ENCODE measurements around the gene CRYBG3.
A peak's percentile ranks its signal among the peaks of the same experiment; 100 is the strongest.

Gene CRYBG3
- 22.2 to 73.2 (median 25.5) reads per million in 9 experiments for total RNA-seq

GRCh38 chr3:97821774-97822358, at the start of gene CRYBG3:
Gene CRYBG3, plus strand, starts transcription at chr3:97822011. Its CDS starts 196 bp downstream, at chr3:97822207.
- ATAC-seq (replicated peaks), result peak; percentile 94
- H3K27ac Mint-ChIP-seq, result peak within 1 kb of the TSS; percentile 70 to 81
- H3K9me3 Mint-ChIP-seq, result no peaks in the 10 kb centered on the region

DNA sequence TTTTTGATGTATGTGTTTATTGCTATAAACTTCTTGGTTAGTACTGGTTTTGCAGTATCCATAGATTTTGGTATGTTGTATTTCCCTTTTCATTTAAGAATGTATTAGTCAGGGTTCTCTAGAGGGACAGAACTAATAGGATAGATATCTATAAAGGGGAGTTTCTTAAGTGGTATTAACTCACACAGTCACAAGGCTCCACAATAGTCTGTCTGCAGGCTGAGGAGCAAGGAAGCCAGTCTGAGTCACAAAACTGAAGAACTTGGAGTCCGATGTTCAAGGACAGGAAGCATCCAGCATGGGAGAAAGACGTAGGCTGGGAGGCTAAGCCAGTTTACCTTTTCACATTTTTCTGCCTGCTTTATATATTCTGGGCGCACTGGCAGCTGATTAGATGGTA, 48.9 kb upstream of the CRYBG3 start:
- no peaks in the 10 kb centered on the region for H3K36me3 Mint-ChIP-seq (ENCODE audit: insufficient read depth)
- H3K27me3 Mint-ChIP-seq, result no peaks in the 10 kb centered on the region
- DNase-seq (no peak), ATAC-seq (replicated peaks) (no peak)
- no peaks in the 10 kb centered on the region for H3K9me3 Mint-ChIP-seq
- H3K4me1 Mint-ChIP-seq (ENCODE audit: low read depth in 2 of 2), result peaks cover 4 to 7% of the 10 kb centered on the region in 2 donors
- H3K4me3 Mint-ChIP-seq, result no peak overlapping the region
- H3K27ac Mint-ChIP-seq, result no peak overlapping the region

More at GRCh38 chr3:97821774-97822358, at the start of gene CRYBG3:
- Mint-ChIP-seq H3K36me3 (ENCODE audit: insufficient read depth) (peaks cover 6% of the 10 kb centered on the region), H3K27me3 (peaks cover 7 to 32% of the 10 kb centered on the region in 2 donors), H3K4me3 (peak within 1 kb of the TSS; percentile 90 to 94), H3K4me1 (ENCODE audit: low read depth in 2 of 2) (peaks cover 22 to 23% of the 10 kb centered on the region in 2 donors)
- peak; percentile 79 to 86 (median 81) for DNase-seq

GRCh38 chr3:97778152-97778551, 43.7 kb upstream of the CRYBG3 start:
- Mint-ChIP-seq H3K27me3 (no peaks in the 10 kb centered on the region), H3K4me3 (no peak overlapping the region), H3K36me3 (ENCODE audit: insufficient read depth) (no peaks in the 10 kb centered on the region), H3K27ac (no peak overlapping the region), H3K4me1 (ENCODE audit: low read depth in 2 of 2) (no peaks in the 10 kb centered on the region), H3K9me3 (no peaks in the 10 kb centered on the region)
- ATAC-seq (replicated peaks) (no peak), DNase-seq (no peak)

DNA sequence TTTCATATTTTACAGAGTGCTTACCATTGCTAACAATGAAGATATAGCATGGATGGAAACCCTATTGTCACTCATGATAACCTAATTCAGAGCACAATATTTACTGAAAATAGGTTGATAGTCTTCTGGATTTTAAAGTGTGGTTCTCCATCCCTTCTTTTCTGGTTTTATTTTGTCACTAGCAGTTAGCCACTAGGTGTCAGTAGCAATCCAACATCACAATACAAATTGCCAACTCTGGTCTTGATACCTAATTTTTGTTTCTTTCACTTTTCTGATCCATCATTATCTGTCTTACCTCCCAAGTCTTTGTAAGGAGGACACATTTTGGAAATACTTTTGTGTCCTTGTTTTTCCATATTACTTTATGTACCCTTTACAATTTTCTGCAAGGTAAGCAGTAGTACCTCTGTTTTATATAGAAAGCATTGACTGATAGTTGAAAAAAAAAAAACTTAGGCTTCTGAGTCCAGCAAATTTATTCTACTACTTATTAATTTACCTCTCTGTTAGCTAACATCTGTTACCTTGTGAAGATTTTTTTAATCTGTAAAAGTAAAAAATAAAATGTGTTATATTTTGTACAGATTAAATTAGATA, 28.3 kb upstream of the CRYBG3 start:
- Mint-ChIP-seq H3K4me3 (no peak overlapping the region), H3K27me3 (no peaks in the 10 kb centered on the region), H3K9me3 (no peaks in the 10 kb centered on the region), H3K27ac (no peak overlapping the region), H3K4me1 (ENCODE audit: low read depth in 2 of 2) (no peaks in the 10 kb centered on the region), H3K36me3 (ENCODE audit: insufficient read depth) (no peaks in the 10 kb centered on the region)
- ATAC-seq (replicated peaks), result peak; percentile 61
- peak; percentile 30 to 37 (median 35) for DNase-seq

DNA sequence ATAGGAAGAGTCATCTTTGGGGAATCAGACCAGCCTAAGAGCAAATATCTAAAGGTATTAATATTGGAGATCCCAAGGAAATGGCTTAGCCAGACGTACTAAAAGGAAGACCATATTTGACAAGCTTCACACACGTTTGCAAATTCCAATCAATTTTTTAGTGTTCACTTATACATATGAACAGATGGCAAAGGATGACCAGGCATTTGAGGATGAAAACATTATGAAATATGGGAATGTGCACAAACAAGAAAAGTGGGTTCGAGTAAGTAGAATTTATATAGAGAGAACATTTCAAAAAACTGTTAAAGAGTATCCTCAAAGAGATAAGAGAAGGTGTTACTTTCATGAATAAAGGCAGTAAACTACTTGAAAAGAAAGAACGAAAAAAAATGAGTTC, 25.9 kb upstream of the CRYBG3 start:
- no peaks in the 10 kb centered on the region for H3K9me3 Mint-ChIP-seq
- H3K27ac Mint-ChIP-seq, result no peak overlapping the region
- no peaks in the 10 kb centered on the region for H3K36me3 Mint-ChIP-seq (ENCODE audit: insufficient read depth)
- DNase-seq, result no peak
- no peak overlapping the region for H3K4me3 Mint-ChIP-seq
- H3K4me1 Mint-ChIP-seq (ENCODE audit: low read depth in 2 of 2), result no peaks in the 10 kb centered on the region
- no peaks in the 10 kb centered on the region for H3K27me3 Mint-ChIP-seq
- ATAC-seq (replicated peaks), result no peak

DNA sequence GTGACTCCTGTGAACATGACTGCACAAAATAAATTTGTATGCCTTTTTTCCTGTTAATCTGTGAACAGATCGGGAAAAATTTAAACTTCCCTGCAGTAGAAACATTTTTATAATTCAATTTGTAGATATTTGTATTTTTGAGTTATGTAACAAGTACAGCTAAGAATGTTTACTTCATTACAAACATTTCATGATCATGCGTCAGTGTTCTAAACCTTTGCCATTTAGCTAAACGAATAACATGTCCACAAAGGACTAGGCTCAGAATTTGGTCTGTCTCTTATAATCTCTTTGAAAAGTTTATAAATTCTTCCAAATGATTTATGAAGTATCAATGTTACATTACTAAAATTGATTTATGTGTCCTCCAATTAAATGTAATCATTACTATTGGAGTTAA, 17.3 kb upstream of the CRYBG3 start:
- H3K4me3 Mint-ChIP-seq, result no peak overlapping the region
- no peak for DNase-seq
- no peaks in the 10 kb centered on the region for H3K9me3 Mint-ChIP-seq
- H3K27ac Mint-ChIP-seq, result no peak overlapping the region
- peaks cover 0 to 6% of the 10 kb centered on the region in 2 donors for H3K27me3 Mint-ChIP-seq
- H3K36me3 Mint-ChIP-seq (ENCODE audit: insufficient read depth), result no peaks in the 10 kb centered on the region
- H3K4me1 Mint-ChIP-seq (ENCODE audit: low read depth in 2 of 2), result no peaks in the 10 kb centered on the region
- no peak for ATAC-seq (replicated peaks)

DNA sequence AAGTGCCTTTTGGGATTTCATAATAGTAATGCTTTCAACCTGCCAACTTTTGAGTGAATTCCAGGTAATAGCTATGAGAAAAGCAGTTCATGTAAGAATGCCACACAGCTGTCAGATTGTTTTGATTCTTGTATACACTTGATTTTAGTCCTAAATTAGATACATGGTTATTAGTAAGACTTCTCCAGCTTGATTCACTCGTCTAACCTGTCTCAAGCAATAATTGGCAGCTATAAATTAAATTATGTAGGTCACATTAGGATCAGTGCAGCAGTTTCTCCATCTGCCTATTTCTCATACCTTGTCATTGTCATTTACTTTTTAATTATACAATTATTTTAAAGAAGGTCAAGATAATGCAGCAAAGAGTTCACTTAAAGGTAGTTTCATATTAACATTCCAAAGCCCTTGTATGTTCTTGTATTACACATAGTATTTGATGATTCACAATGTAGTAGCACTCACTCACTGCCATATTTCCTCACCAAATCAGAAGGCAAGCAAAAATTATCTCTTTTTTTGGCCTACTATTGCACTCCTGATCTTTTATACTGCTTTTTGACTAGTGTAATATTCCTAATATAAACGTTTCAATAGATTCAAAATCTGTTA, 10.9 kb upstream of the CRYBG3 start:
- H3K36me3 Mint-ChIP-seq (ENCODE audit: insufficient read depth), result no peaks in the 10 kb centered on the region
- ATAC-seq (replicated peaks) (no peak), DNase-seq (no peak)
- peaks cover 0 to 6% of the 10 kb centered on the region in 2 donors for H3K27me3 Mint-ChIP-seq
- H3K4me1 Mint-ChIP-seq (ENCODE audit: low read depth in 2 of 2), result no peaks in the 10 kb centered on the region
- no peak overlapping the region for H3K4me3 Mint-ChIP-seq
- no peak overlapping the region for H3K27ac Mint-ChIP-seq
- no peaks in the 10 kb centered on the region for H3K9me3 Mint-ChIP-seq

- peak; percentile 75 for ATAC-seq (replicated peaks)
- peaks cover 7 to 20% of the 10 kb centered on the region in 2 donors for H3K27me3 Mint-ChIP-seq
- no peak for DNase-seq
- no peak overlapping the region for H3K4me3 Mint-ChIP-seq
- peaks cover 0 to 4% of the 10 kb centered on the region in 2 donors for H3K4me1 Mint-ChIP-seq (ENCODE audit: low read depth in 2 of 2)
- H3K27ac Mint-ChIP-seq, result no peak overlapping the region
- H3K36me3 Mint-ChIP-seq (ENCODE audit: insufficient read depth), result no peaks in the 10 kb centered on the region
- H3K9me3 Mint-ChIP-seq, result no peaks in the 10 kb centered on the region
Observed at GRCh38 chr3:97815149-97815917, 6.5 kb upstream of the CRYBG3 start.

GRCh38 chr3:97816811-97817210, 5.0 kb upstream of the CRYBG3 start:
- H3K27ac Mint-ChIP-seq, result no peak overlapping the region
- peaks cover 6 to 13% of the 10 kb centered on the region in 2 donors for H3K4me1 Mint-ChIP-seq (ENCODE audit: low read depth in 2 of 2)
- no peak overlapping the region for H3K4me3 Mint-ChIP-seq
- peaks cover 7 to 20% of the 10 kb centered on the region in 2 donors for H3K27me3 Mint-ChIP-seq
- ATAC-seq (replicated peaks) (no peak), DNase-seq (no peak)
- no peaks in the 10 kb centered on the region for H3K9me3 Mint-ChIP-seq
- peaks cover 4% of the 10 kb centered on the region for H3K36me3 Mint-ChIP-seq (ENCODE audit: insufficient read depth)

DNA sequence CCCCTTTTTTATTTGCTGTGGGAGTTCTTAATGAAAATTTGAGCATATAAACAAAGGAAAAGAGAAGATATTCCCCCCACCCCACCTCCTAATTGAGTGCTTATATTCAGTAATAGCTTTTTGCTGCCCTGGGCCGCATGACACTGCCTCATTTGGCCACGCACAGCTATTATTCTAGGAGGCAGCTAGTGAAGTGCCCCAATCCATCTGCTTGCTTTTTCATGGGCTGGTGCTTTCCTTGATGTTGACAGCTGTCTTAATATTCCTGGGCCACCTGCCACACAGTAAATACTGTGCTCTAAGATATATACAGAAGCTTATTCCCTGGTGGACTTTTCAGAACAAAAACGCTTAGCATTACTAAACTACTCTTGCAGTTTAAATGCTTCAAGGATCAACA, 3.8 kb upstream of the CRYBG3 start:
- DNase-seq (no peak), ATAC-seq (replicated peaks) (no peak)
- H3K27me3 Mint-ChIP-seq, result peaks cover 7 to 28% of the 10 kb centered on the region in 2 donors
- no peak overlapping the region for H3K27ac Mint-ChIP-seq
- H3K9me3 Mint-ChIP-seq, result no peaks in the 10 kb centered on the region
- peaks cover 6% of the 10 kb centered on the region for H3K36me3 Mint-ChIP-seq (ENCODE audit: insufficient read depth)
- no peak overlapping the region for H3K4me3 Mint-ChIP-seq
- H3K4me1 Mint-ChIP-seq (ENCODE audit: low read depth in 2 of 2), result peaks cover 13 to 20% of the 10 kb centered on the region in 2 donors

DNA sequence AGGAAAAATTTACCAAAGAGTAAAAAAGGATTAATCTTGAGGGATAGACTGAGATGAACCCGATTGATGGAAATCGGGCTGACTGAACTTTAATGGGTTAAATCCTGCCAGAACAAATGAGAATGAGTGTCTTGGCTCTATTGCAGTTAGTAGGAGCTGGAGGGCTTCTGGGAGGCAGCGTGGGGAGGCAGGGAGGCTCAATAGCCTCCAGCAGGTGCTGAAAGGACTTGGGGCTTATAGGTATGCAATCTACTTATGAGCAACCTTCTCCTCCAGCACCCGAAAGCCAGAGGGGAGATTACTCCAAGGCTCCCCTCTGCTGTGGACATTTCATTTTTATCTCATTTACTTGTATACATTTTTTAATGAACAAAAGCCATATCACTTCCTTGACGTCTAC, 1.0 kb upstream of the CRYBG3 start:
- H3K36me3 Mint-ChIP-seq (ENCODE audit: insufficient read depth), result peaks cover 6% of the 10 kb centered on the region
- DNase-seq (no peak), ATAC-seq (replicated peaks) (no peak)
- H3K4me1 Mint-ChIP-seq (ENCODE audit: low read depth in 2 of 2), result peaks cover 22 to 23% of the 10 kb centered on the region in 2 donors
- H3K4me3 Mint-ChIP-seq, result peak overlapping the region; percentile 90 to 94
- H3K9me3 Mint-ChIP-seq, result no peaks in the 10 kb centered on the region
- peak overlapping the region in 1 of 2 donors; percentile 81 for H3K27ac Mint-ChIP-seq
- H3K27me3 Mint-ChIP-seq, result peaks cover 7 to 32% of the 10 kb centered on the region in 2 donors

DNA sequence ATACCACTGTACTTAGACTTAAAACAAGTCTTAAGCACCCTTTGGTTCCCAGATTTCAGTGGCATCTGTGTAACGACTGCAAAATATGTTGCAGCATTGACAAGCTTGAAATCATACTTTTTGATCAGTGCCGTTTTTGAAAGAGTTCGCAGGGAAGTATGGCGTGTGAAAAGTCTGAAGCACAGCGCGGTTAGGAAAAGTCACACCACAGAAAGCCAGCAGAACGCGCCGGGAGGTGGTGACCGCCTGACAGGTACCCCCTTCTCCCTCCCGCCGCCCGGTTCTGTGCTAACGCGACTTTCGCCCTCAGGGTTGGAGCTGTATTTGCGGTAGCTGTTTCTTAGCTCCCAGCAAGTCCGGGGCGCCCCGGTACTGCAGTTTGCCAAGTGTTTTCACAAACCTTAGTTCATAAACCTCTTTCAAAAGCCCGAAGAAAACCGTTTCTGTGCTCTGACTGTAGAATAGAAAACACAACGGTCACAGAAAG, 481 bp upstream of the CRYBG3 start:
- ATAC-seq (replicated peaks) (peak; percentile 53), DNase-seq (no peak)
- Mint-ChIP-seq H3K4me1 (ENCODE audit: low read depth in 2 of 2) (peaks cover 22 to 23% of the 10 kb centered on the region in 2 donors), H3K27ac (peak overlapping the region; percentile 68 to 81), H3K4me3 (peak overlapping the region; percentile 90 to 94), H3K9me3 (no peaks in the 10 kb centered on the region), H3K36me3 (ENCODE audit: insufficient read depth) (peaks cover 6% of the 10 kb centered on the region), H3K27me3 (peaks cover 7 to 32% of the 10 kb centered on the region in 2 donors)

DNA sequence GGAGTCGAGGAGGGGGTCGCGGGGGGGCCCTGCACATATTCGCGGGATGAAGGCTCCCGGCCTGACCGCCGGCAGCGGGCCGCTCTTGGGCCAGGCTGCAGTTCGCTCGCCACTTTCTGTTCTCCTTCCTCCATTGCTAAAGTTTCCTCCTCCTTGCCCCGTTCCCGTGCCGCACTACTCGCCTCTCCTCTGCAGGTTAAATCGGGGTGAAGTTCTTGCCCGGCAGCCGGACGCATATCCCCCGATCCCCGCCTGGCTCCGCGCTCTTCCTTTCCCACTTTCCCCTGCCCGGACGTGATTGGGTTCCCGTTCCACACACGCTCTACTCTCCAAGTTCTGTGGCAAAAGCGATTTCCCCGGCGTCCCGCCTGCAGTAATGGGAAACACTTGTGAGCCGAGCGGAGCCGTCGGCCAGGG, 556 bp downstream of the CRYBG3 start:
- Mint-ChIP-seq H3K36me3 (ENCODE audit: insufficient read depth) (peaks cover 6% of the 10 kb centered on the region), H3K27ac (peak overlapping the region; percentile 70 to 81), H3K9me3 (no peaks in the 10 kb centered on the region), H3K4me3 (peak overlapping the region; percentile 90 to 94), H3K27me3 (peaks cover 7 to 32% of the 10 kb centered on the region in 2 donors), H3K4me1 (ENCODE audit: low read depth in 2 of 2) (peaks cover 22 to 23% of the 10 kb centered on the region in 2 donors)
- DNase-seq (peak; percentile 2 to 11 (median 4)), ATAC-seq (replicated peaks) (peak; percentile 7)
